Measurements from ENCODE around the gene HGD. TPM values are rescaled to one million over a fixed set of nuclear protein-coding genes. Genes with fewer than 3 reads are reported as not detected.
"Not testable (repeated sequence)": the region's sequence is repeated elsewhere in the genome, so short reads cannot be mapped to it uniquely, and the experiment has no call there.

HGD gene
- total RNA-seq, 1 donor from 2014 or later, result 18.1 TPM

DNA sequence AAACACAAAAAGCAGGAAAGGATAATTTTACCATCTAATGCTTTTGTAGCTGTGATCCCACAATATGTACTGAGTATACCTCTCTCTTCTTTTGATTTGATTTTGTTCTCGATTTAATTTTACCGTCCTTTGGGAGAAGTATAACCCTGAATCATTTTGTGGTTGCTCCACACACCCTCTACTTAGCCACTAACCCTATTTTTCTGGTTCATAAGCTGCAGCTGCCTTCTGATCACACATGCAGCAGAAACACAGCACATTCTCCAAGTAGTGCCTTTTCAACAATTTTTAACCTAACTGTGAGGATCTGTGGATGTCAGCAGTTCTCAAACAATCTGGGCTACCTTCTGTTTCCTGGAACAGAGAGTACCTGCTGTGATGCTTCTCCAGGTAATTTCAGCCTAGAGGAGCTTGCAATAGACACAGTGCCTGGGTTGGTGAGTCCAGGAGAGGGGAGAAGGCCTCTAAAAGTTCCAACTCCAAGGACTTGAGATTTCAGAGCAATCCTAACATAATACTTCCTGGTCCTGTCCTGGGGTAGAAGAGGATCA lies 40.3 kb downstream of the HGD start:
- no peak for DNase-seq (ENCODE audit: low read depth)
- no peak for TF ChIP-seq CTCF (conservative IDR thresholded peaks at IDR 0.05; ENCODE audit: low read depth, low read length)
- H3K4me3 ChIP-seq (ENCODE audit: low read depth, low read length), result no peak overlapping the region

DNA sequence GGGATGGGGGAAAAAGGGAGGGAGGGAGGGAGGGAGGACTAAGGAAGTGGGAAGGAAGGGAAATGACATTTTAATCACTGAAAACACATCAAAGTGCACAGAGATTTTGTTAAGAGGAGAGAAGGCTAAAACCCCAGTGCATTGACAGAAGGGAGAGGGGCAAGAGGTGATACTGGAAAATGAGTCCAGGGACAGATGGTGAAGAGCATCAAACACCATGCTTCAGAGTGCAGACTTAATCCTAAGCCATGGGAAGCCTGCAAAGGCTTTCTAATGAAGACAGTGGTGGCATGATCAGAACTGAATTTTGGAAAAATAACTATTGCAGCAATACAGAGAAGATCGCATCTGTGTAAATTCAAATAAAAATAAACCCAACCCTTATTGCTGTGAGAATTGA lies 41.8 kb downstream of the HGD start:
- TF ChIP-seq CTCF (conservative IDR thresholded peaks at IDR 0.05; ENCODE audit: low read depth, low read length), result no peak
- no peak for DNase-seq (ENCODE audit: low read depth)
- H3K4me3 ChIP-seq (ENCODE audit: low read depth, low read length), result no peak overlapping the region

- not testable (repeated sequence) for DNase-seq (ENCODE audit: low read depth); H3K4me3 ChIP-seq (ENCODE audit: low read depth, low read length)
These were observed 43.2 kb downstream of the HGD start for GRCh38 chr3:120638820-120639219.

DNA sequence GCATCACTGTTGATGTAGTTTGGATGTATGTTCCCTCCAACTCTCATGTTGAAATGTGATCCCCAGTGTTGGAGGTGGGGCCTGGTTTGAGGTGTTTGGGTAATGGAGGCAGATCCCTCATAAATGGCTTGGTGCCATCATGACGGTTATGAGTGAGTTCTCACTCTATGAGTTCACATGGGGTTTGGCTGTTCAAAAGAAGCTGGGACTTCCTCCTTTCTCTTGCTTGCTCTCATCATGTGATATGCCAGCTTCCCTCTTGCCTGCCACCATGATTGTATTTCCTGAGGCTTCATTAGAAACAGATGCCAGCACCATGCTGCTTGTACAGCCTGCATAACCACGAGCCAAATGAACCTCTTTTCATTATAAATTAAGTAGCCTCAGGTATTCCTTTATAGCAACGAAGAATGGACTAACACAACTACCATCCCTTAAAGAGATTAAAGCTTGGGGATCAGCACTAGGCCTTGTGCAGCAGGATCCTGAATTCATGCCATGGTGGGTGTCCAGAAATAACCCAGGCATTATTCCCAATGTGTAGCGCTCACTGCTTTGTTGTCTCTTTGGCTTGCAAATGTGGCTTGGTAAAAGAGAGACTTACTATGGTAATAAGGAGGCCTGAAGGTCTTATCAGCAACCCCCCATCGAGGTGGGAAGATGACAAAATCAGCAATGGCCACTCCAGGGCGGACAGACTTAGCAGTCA lies 44.0 kb downstream of the HGD start:
- DNase-seq (ENCODE audit: low read depth), result no peak
- TF ChIP-seq CTCF (conservative IDR thresholded peaks at IDR 0.05; ENCODE audit: low read depth, low read length), result no peak
- H3K4me3 ChIP-seq (ENCODE audit: low read depth, low read length), result no peak overlapping the region

DNA sequence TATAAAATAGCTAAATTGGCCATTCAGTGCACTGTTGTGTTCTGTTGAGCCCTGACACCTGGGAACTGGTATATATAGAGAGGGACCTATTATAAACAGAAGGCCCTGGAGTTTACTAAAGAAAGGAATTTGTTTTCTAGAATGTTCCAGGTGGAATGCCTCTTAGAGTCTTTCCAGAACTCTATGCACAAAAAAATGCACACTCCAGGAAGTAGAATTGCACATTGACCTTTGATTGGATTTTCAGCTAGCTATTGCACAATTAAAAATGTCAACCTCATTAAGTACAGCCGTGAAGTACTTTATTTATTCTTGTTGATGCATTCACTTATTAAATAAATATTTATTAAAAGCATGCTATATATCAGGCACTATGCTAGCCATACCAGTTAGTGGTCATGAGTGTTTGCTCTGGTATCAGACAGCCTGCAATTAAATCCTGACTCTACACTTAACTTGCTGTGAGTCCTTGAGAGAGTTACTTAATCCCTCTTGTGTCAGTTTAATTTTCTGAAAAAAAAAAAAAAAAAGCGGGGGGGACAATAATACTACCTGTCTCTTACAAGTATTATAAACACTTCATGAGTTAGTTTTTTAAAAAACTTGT lies 45.1 kb downstream of the HGD start:
- DNase-seq (ENCODE audit: low read depth), result no peak
- no peak overlapping the region for H3K4me3 ChIP-seq (ENCODE audit: low read depth, low read length)
- TF ChIP-seq CTCF (conservative IDR thresholded peaks at IDR 0.05; ENCODE audit: low read depth, low read length), result no peak

- no peak for DNase-seq (ENCODE audit: low read depth)
These were observed 47.5 kb downstream of the HGD start for GRCh38 chr3:120634539-120634938.

More at GRCh38 chr3:120634539-120634938, 47.5 kb downstream of the HGD start:
- no peak overlapping the region for H3K4me3 ChIP-seq (ENCODE audit: low read depth, low read length)
- no peak for TF ChIP-seq CTCF (conservative IDR thresholded peaks at IDR 0.05; ENCODE audit: low read depth, low read length)

All from epithelial cell of proximal tubule (primary cell).